Adrenal gland (tissue), 5 donors: ENCODE results near the gene STIM2.

Source experiments
- CTCF ChIP-seq, 6 experiments: fragments of 450-650 bp in 4 of 6; fragments of 200-600 bp in 2 of 6; sonication (generic) in 1 of 6; IDR thresholded peaks; 1 replicate in 5 of 6; 2 replicates in 1 of 6; pipeline versions ENCODE4 v1.5.1 to v1.8.0; 2016 to 2021; ENCODE audit warnings: antibody characterized with exemption in 6 of 6, mild to moderate bottlenecking in 2 of 6, moderate library complexity in 1 of 6
- POLR2A ChIP-seq, 2 donors: fragments of 450-650 bp; IDR thresholded peaks; one replicate each; pipeline ENCODE4 v1.6.1; 2017; ENCODE audit warnings: antibody characterized with exemption in 2 of 2, mild to moderate bottlenecking in 2 of 2, moderate library complexity in 1 of 2
- donor health status: DM: no; HTN: no; CAD: no.

GRCh38 chr4:27049239-27049829 lies 188.7 kb downstream of the STIM2 start:
- TF ChIP-seq CTCF (IDR thresholded peaks at IDR 0.05) (no peak), POLR2A (IDR thresholded peaks at IDR 0.05) (no peak)
